ENCODE measurements around the gene ANXA3.

- TF ChIP-seq, protein P1, sequence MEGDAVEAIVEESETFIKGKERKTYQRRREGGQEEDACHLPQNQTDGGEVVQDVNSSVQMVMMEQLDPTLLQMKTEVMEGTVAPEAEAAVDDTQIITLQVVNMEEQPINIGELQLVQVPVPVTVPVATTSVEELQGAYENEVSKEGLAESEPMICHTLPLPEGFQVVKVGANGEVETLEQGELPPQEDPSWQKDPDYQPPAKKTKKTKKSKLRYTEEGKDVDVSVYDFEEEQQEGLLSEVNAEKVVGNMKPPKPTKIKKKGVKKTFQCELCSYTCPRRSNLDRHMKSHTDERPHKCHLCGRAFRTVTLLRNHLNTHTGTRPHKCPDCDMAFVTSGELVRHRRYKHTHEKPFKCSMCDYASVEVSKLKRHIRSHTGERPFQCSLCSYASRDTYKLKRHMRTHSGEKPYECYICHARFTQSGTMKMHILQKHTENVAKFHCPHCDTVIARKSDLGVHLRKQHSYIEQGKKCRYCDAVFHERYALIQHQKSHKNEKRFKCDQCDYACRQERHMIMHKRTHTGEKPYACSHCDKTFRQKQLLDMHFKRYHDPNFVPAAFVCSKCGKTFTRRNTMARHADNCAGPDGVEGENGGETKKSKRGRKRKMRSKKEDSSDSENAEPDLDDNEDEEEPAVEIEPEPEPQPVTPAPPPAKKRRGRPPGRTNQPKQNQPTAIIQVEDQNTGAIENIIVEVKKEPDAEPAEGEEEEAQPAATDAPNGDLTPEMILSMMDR (IDR thresholded peaks at IDR 0.05), result no peak
- TF ChIP-seq POLR2A (IDR thresholded peaks at IDR 0.05), result no peak
These were observed 23.2 kb upstream of the ANXA3 start for GRCh38 chr4:78528327-78528726.
